Pancreas (tissue), 10 donors: ENCODE data around the gene GSG1L. TPM values are rescaled to one million over a fixed set of nuclear protein-coding genes. Genes with fewer than 3 reads are reported as not detected.

Experiments
- ATAC-seq, 4 donors: fragments of 200-7000 bp; cut with Tn5 transposase; one replicate each; pipeline versions ENCODE4 v1.8.0 to v1.9.1; 2020; ENCODE audit warnings: mild to moderate bottlenecking in 4 of 4, moderate library complexity in 4 of 4
- DNase-seq, 6 donors: peaks; one replicate each; pipeline ENCODE4 v3.0.0-alpha.2; 2020
- FAIRE-seq: peaks from 2 replicates; lab custom pipeline; 2012; peaks lifted over from hg19 to GRCh38; lab: Jason Lieb, UNC
- H3K27ac ChIP-seq, 4 donors: fragments of 200-600 bp; sonication (generic); 1 replicate in 3 of 4; 2 replicates in 1 of 4; pipeline versions ENCODE4 v1.5.0 to v1.8.0; 2020
- H3K27me3 ChIP-seq, 4 donors: fragments of 200-600 bp; one replicate each; pipeline ENCODE4 v1.8.0; 2021
- H3K36me3 ChIP-seq, 3 donors: fragments of 200-600 bp; sonication (generic) in 1 of 3; one replicate each; pipeline versions ENCODE4 v1.5.0 to v1.8.0; 2020 to 2021
- H3K4me1 ChIP-seq, 3 donors: fragments of 200-600 bp; one replicate each; pipeline ENCODE4 v1.8.0; 2021
- H3K4me3 ChIP-seq, 4 donors: fragments of 200-600 bp; sonication (generic) in 2 of 4; one replicate each; pipeline versions ENCODE4 v1.5.0 to v1.8.0; 2020 to 2021
- H3K9me3 ChIP-seq, 4 donors: fragments of 200-600 bp; one replicate each; pipeline ENCODE4 v1.8.0; 2021
- CTCF ChIP-seq, 4 donors: fragments of 200-600 bp; sonication (generic) in 3 of 4; IDR thresholded peaks; one replicate each; pipeline versions ENCODE4 v1.5.0 to v1.8.0; 2021; ENCODE audit warnings: antibody characterized with exemption in 4 of 4
- WGBS, 2 donors: extraction: QIAGEN DNeasy Blood & Tissue Kit; methylation state at CpG; one replicate each; pipeline ENCODE4 v1.1.7; 2013; 5-methylcytosine and 5-hydroxymethylcytosine counted together
- intact Hi-C, 3 donors: fragments of 100-400 bp; cut with DNase I; formaldehyde crosslinking; loops; one replicate each; pipeline versions ENCODE4 v1.11.1 to v1.14.2; 2022
- polyA plus RNA-seq, 2 donors: library from polyadenylated mRNA; stranded (reverse); fragments of 200-250 nt; gene quantifications; one replicate each; pipeline ENCODE4 v1.2.3, GENCODE V29; 2013
- total RNA-seq, 6 donors: library from RNA; stranded (reverse); fragmentation: NEBNext Ultra II Directional in 4 of 6; extraction: Animal tissue kit (Norgen Biotek cat#: 25700) in 4 of 6; gene quantifications; one replicate each; pipeline versions ENCODE4 v1.2.1 to v1.2.4, GENCODE V29; 2021 to 2023
- donor health status: healthy with polysubstance abuse.
- donor health status: DM: no; HTN: no; CAD: no; lungs with moderate emphysema.
- donor health status: DM: no; HTN: no; CAD: no.
- donor health status: control.
- donor health status: control.
- donor health status: Bipolar disorder and iron deficiency.
- donor health status: DM: yes; HTN: yes; CAD: no.
- donor health status: DM: no; HTN: no; CAD: no.
- donor health status: DM: no; HTN: no; CAD: no.
- donor health status: DM: yes; HTN: yes; CAD: no.

Gene GSG1L
- total and polyA plus RNA-seq, 8 donors: 0.02 to 0.12 TPM; not detected in 6

DNA sequence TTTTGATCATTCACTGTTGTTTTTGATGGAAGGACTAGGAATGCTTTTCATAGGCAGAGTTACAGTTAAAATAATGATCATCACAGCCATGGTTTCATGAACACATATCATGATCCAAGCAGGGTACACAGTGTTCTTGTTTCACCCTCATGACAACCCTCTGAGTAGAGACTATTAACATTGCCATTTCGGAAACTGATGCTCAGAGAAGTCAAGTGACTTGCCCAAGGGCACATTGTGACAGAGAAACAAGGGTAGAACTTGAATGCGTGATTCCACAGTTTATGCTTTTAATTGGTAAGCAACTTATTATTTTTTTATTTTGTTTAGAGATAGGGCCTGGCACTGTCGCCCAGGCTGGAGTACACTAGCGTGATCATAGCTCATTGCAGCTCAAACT, 311.3 kb downstream of the GSG1L start:
- DNase-seq: no peak
- Histone ChIP-seq H3K4me3 (no peak overlapping the region), H3K27me3 (no peaks in the 10 kb centered on the region), H3K27ac (no peak overlapping the region), H3K9me3 (no peaks in the 10 kb centered on the region), H3K36me3 (no peaks in the 10 kb centered on the region), H3K4me1 (no peaks in the 10 kb centered on the region)
- intact Hi-C loops: no loop called here
- no peak for FAIRE-seq
- no peak for TF ChIP-seq CTCF (IDR thresholded peaks at IDR 0.05)
- ATAC-seq: no peak
- WGBS, 2 donors: 93 to 98% methylated on average over 4 of the region's 4 CpGs

GRCh38 chr16:27751676-27752075, 311.8 kb downstream of the GSG1L start:
- Histone ChIP-seq H3K9me3 (no peaks in the 10 kb centered on the region), H3K27ac (no peak overlapping the region), H3K4me1 (no peaks in the 10 kb centered on the region), H3K27me3 (no peaks in the 10 kb centered on the region), H3K36me3 (no peaks in the 10 kb centered on the region), H3K4me3 (no peak overlapping the region)
- no peak for FAIRE-seq
- no peak for ATAC-seq
- TF ChIP-seq CTCF (IDR thresholded peaks at IDR 0.05): no peak
- intact Hi-C loops: no loop called here
- 87 to 89% methylated on average over 9 of the region's 9 CpGs for WGBS, 2 donors
- DNase-seq: no peak

- ATAC-seq (no peak), DNase-seq (no peak), FAIRE-seq (no peak)
- TF ChIP-seq CTCF (IDR thresholded peaks at IDR 0.05): no peak
- H3K4me3 ChIP-seq: no peak overlapping the region
- H3K27ac ChIP-seq: no peak overlapping the region
- 95 to 99% methylated on average over 4 of the region's 4 CpGs for WGBS, 2 donors
- H3K4me1 ChIP-seq: no peaks in the 10 kb centered on the region
- H3K9me3 ChIP-seq: no peaks in the 10 kb centered on the region
- intact Hi-C loops: no loop called here
- no peaks in the 10 kb centered on the region for H3K27me3 ChIP-seq
- H3K36me3 ChIP-seq: no peaks in the 10 kb centered on the region
Observed at GRCh38 chr16:27751233-27751632, 312.3 kb downstream of the GSG1L start.

- WGBS, 2 donors: 96 to 99% methylated on average over 16 of the region's 16 CpGs
- no peak for FAIRE-seq
- no peak for ATAC-seq
- Histone ChIP-seq H3K27me3 (no peaks in the 10 kb centered on the region), H3K9me3 (no peaks in the 10 kb centered on the region), H3K4me1 (no peaks in the 10 kb centered on the region), H3K27ac (no peak overlapping the region), H3K36me3 (no peaks in the 10 kb centered on the region), H3K4me3 (no peak overlapping the region)
- TF ChIP-seq CTCF (IDR thresholded peaks at IDR 0.05): no peak
- DNase-seq: no peak
- intact Hi-C loops: no loop called here
Observed at GRCh38 chr16:27749946-27750345, 313.6 kb downstream of the GSG1L start.

DNA sequence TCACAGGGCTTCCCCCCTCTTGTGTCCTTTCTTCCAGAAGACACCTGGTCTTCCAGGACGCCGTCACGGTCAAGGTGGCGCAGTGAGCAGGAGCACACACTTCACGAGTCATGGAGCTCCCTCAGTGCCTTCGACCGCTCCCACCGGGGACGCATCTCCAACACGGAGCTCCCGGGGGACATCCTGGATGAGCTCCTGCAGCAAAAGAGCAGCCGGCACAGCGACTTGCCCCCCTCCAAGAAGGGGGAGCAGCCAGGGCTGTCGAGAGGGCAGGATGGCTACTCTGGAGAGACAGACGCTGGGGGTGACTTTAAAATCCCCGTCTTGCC, 314.0 kb downstream of the GSG1L start:
- 91 to 97% methylated on average over 16 of the region's 16 CpGs for WGBS, 2 donors
- H3K27me3 ChIP-seq: no peaks in the 10 kb centered on the region
- ATAC-seq: no peak
- no peak for TF ChIP-seq CTCF (IDR thresholded peaks at IDR 0.05)
- DNase-seq: no peak
- no peak for FAIRE-seq
- no peak overlapping the region for H3K4me3 ChIP-seq
- no peaks in the 10 kb centered on the region for H3K36me3 ChIP-seq
- no peak overlapping the region for H3K27ac ChIP-seq
- H3K4me1 ChIP-seq: no peaks in the 10 kb centered on the region
- H3K9me3 ChIP-seq: no peaks in the 10 kb centered on the region
- intact Hi-C loops: no loop called here
